SK-N-SH treated with all-trans-retinoic acid at 6 μM for 48 hours (cell line): ENCODE measurements around the gene FMN1.

Experiments used
- ARNTL ChIP-seq: fragments of 450-650 bp; formaldehyde crosslinking; IDR thresholded peaks from 2 replicates; pipeline ENCODE4 v1.5.0; 2020; ENCODE audit warnings: low read depth, mild to moderate bottlenecking, moderate library complexity, borderline replicate concordance
- CSDC2 ChIP-seq: fragments of 250-450 bp; sonication (Bioruptor Pico); IDR thresholded peaks from 2 replicates; pipeline ENCODE4 v1.5.0; 2020; ENCODE audit warnings: mild to moderate bottlenecking, moderate library complexity
- OSR1 ChIP-seq: fragments of 250-450 bp; sonication (Bioruptor Pico); IDR thresholded peaks from 2 replicates; pipeline ENCODE4 v1.8.0; 2022; ENCODE audit warnings: moderate library complexity, mild to moderate bottlenecking, inconsistent platforms
- RARB ChIP-seq: fragments of 250-450 bp; sonication (Bioruptor Pico); IDR thresholded peaks from 2 replicates; pipeline ENCODE4 v1.8.0; 2021; ENCODE audit warnings: mild to moderate bottlenecking, moderate library complexity
- TOX ChIP-seq: fragments of 250-450 bp; sonication (Bioruptor Pico); IDR thresholded peaks from 2 replicates; pipeline ENCODE4 v1.8.0; 2021; ENCODE audit warnings: mild to moderate bottlenecking, moderate library complexity, borderline replicate concordance
- TSHZ2 ChIP-seq: fragments of 250-450 bp; sonication (Bioruptor Pico); IDR thresholded peaks from 2 replicates; pipeline ENCODE4 v1.5.0; 2020; ENCODE audit warnings: mild to moderate bottlenecking, moderate library complexity
- ZFP3 ChIP-seq: fragments of 250-450 bp; sonication (Bioruptor Pico); IDR thresholded peaks from 2 replicates; pipeline ENCODE4 v1.5.0; 2020; ENCODE audit warnings: mild to moderate bottlenecking, moderate library complexity
- ZNF70 ChIP-seq: fragments of 450-650 bp; formaldehyde crosslinking; IDR thresholded peaks from 2 replicates; pipeline ENCODE4 v1.5.0; 2020; ENCODE audit warnings: mild to moderate bottlenecking, moderate library complexity

DNA sequence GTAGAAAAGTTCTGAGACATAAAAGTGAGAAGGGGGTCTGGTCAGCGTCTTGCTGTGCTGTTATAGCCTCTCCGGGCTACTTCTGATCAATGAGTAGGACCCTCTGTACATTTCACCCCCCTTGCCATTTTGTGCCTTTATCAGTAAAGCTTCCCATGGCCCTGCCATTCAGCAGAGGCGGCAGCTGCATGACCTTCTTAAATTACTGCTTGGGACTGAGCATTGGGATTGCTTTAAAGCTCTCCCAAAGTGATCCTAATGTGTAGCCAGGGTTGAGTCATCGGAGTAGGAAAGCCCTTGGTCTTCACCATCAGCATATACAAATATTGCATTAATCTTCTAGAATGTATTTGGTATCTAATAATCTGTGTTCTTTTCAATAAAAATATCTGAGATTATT, 70.2 kb downstream of the FMN1 start:
- TF ChIP-seq ARNTL (CRISPR knock-in tag) (no peak), CSDC2 (CRISPR knock-in tag) (no peak), TOX (no peak), ZNF70 (CRISPR knock-in tag) (no peak), TSHZ2 (CRISPR knock-in tag) (no peak), ZFP3 (CRISPR knock-in tag) (no peak), RARB (no peak), OSR1 (CRISPR knock-in tag) (no peak)
